Sigmoid colon (tissue), 7 donors: ENCODE data around the gene METTL22. TPM values are rescaled to one million over a fixed set of nuclear protein-coding genes. Genes with fewer than 3 reads are reported as not detected.

ENCODE experiments used
- DNase-seq: peaks from one replicate; pipeline ENCODE4 v3.0.0-alpha.2; 2019
- H3K27ac ChIP-seq, 4 donors: fragments of 200-600 bp; sonication (generic); one replicate each; pipeline ENCODE4 v1.5.1; 2016 to 2019; ENCODE audit warnings: mild to moderate bottlenecking in 1 of 4
- H3K27me3 ChIP-seq, 3 donors: fragments of 200-600 bp; sonication (generic); one replicate each; pipeline ENCODE4 v1.5.1; 2019; ENCODE audit warnings: mild to moderate bottlenecking in 1 of 3
- H3K36me3 ChIP-seq, 4 donors: fragments of 200-600 bp; sonication (generic); one replicate each; pipeline ENCODE4 v1.5.1; 2016 to 2019
- H3K4me1 ChIP-seq, 4 donors: fragments of 200-600 bp; sonication (generic); one replicate each; pipeline ENCODE4 v1.5.1; 2017 to 2019
- H3K4me3 ChIP-seq, 4 donors: fragments of 200-600 bp; sonication (generic); one replicate each; pipeline ENCODE4 v1.5.1; 2017 to 2019; ENCODE audit warnings: mild to moderate bottlenecking in 2 of 4, moderate library complexity in 1 of 4
- H3K9me3 ChIP-seq, 4 donors: fragments of 200-600 bp in 3 of 4; sonication (generic) in 3 of 4; one replicate each; pipeline versions ENCODE4 v1.5.1 to v1.6.1; 2013 to 2019
- EP300 ChIP-seq, 4 donors: sonication (generic); formaldehyde crosslinking; IDR thresholded peaks; one replicate each; pipeline ENCODE4 v1.6.1; 2017; ENCODE audit warnings: antibody characterized with exemption in 4 of 4
- POLR2A ChIP-seq, 2 donors: fragments of 450-650 bp; IDR thresholded peaks; one replicate each; pipeline ENCODE4 v1.6.1; 2016; ENCODE audit warnings: antibody characterized with exemption in 2 of 2, mild to moderate bottlenecking in 2 of 2, moderate library complexity in 2 of 2
- POLR2AphosphoS5 ChIP-seq, 4 donors: sonication (generic); formaldehyde crosslinking; IDR thresholded peaks; one replicate each; pipeline ENCODE4 v1.6.1; 2017; ENCODE audit warnings: antibody characterized with exemption in 4 of 4
- WGBS, 2 donors: extraction: QIAGEN DNeasy Blood & Tissue Kit; methylation state at CpG; one replicate each; pipeline ENCODE4 v1.1.7; 2013; 5-methylcytosine and 5-hydroxymethylcytosine counted together
- intact Hi-C: fragments of 100-400 bp; cut with DNase I; formaldehyde crosslinking; loops from one replicate; pipeline ENCODE4 v1.15.1; 2023
- polyA plus RNA-seq, 3 donors: library from polyadenylated mRNA; stranded (reverse); fragments of 200-250 nt; gene quantifications; one replicate each; pipeline ENCODE4 v1.2.3, GENCODE V29; 2013
- total RNA-seq, 4 donors: library from RNA; depleted of rRNA; stranded (reverse); fragments of >200 nt; gene quantifications; one replicate each; pipeline ENCODE4 v1.1.0, GENCODE V29; 2016
- TF ChIP-seq, protein P1 (sequence below), 4 experiments: fragments of 450-650 bp in 3 of 4; fragments of 200-600 bp in 1 of 4; IDR thresholded peaks; one replicate each; pipeline ENCODE4 v1.5.1; 2016 to 2019; ENCODE audit warnings: antibody characterized with exemption in 4 of 4, mild to moderate bottlenecking in 3 of 4, moderate library complexity in 2 of 4
- donor health status: healthy with polysubstance abuse.
- donor health status: Bipolar disorder and iron deficiency.
- donor health status: healthy.

Gene METTL22
- total and polyA plus RNA-seq, 7 donors, result 8.6 to 55.1 (median 25.3) TPM

DNA sequence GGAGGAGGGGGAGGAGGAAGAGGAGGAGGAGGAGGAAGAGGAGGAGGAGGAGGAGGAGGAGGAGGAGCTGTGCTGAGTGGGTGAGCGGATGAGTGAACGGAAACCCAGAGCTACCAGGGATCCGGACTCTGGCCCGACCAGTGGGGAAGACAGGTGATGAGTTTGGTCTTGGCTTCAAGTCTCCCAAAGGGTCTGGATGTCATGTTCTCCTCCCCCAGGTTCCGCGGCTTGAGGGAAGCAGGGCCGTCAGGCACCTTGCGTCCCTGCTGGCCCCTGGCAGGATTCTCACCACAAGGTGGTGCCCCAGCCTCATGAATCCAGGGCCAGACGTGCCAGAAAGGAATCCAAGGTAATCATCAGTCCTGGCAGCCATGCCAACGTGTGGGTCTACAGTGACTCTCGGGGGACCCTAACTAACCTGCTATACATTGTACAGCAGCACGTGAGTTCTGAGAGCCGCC is 39.4 kb downstream of the METTL22 start:
- WGBS, 2 donors, result 16 to 26% methylated on average over 13 of the region's 13 CpGs
- H3K36me3 ChIP-seq, result peaks cover 0 to 22% (median 2%) of the 10 kb centered on the region in 4 donors
- intact Hi-C loops, result loop anchor here (2.0 kb wide), 1 partner anchor 220 kb away; no protein-coding TSS in a partner anchor
- no peak overlapping the region for H3K4me3 ChIP-seq
- no peaks in the 10 kb centered on the region for H3K9me3 ChIP-seq
- H3K4me1 ChIP-seq, result no peaks in the 10 kb centered on the region
- peak; percentile 74 for DNase-seq
- TF ChIP-seq POLR2A (IDR thresholded peaks at IDR 0.05), result no peak
- TF ChIP-seq, protein P1, sequence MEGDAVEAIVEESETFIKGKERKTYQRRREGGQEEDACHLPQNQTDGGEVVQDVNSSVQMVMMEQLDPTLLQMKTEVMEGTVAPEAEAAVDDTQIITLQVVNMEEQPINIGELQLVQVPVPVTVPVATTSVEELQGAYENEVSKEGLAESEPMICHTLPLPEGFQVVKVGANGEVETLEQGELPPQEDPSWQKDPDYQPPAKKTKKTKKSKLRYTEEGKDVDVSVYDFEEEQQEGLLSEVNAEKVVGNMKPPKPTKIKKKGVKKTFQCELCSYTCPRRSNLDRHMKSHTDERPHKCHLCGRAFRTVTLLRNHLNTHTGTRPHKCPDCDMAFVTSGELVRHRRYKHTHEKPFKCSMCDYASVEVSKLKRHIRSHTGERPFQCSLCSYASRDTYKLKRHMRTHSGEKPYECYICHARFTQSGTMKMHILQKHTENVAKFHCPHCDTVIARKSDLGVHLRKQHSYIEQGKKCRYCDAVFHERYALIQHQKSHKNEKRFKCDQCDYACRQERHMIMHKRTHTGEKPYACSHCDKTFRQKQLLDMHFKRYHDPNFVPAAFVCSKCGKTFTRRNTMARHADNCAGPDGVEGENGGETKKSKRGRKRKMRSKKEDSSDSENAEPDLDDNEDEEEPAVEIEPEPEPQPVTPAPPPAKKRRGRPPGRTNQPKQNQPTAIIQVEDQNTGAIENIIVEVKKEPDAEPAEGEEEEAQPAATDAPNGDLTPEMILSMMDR (IDR thresholded peaks at IDR 0.05), result peak; percentile 9 to 50 (median 46)
- no peak overlapping the region for H3K27ac ChIP-seq
- H3K27me3 ChIP-seq, result no peaks in the 10 kb centered on the region

DNA sequence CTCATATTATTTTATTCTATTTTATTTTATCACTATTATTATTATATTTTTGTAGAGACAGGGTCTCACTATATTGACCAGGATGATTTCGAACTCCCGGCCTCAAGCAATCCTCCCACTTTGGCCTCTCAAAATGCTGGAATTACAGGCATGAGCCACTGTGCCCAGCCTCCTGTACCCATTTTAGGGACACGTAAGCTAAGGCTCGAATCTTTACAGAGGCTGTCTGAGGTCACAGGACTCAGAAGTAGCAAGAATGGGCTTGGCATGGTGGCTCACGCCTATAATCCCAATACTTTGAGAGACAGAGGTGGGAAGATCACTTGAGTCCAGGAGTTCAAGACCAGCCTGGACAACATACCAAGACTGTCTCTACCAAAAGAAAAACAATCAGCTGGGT is 40.2 kb downstream of the METTL22 start:
- 87 to 88% methylated on average over 5 of the region's 5 CpGs for WGBS, 2 donors
- no peak for DNase-seq
- TF ChIP-seq, protein P1 (IDR thresholded peaks at IDR 0.05), result no peak
- TF ChIP-seq POLR2A (IDR thresholded peaks at IDR 0.05), result no peak
- TF ChIP-seq POLR2AphosphoS5 (IDR thresholded peaks at IDR 0.05), result no peak
- TF ChIP-seq EP300 (IDR thresholded peaks at IDR 0.05), result no peak
- H3K4me1 ChIP-seq, result no peaks in the 10 kb centered on the region
- H3K9me3 ChIP-seq, result no peaks in the 10 kb centered on the region
- peaks cover 0 to 29% (median 2%) of the 10 kb centered on the region in 4 donors for H3K36me3 ChIP-seq
- intact Hi-C loops, result loop anchor here (2.0 kb wide), 1 partner anchor 219 kb away; no protein-coding TSS in a partner anchor
- no peak overlapping the region for H3K27ac ChIP-seq
- H3K4me3 ChIP-seq, result no peak overlapping the region
- no peaks in the 10 kb centered on the region for H3K27me3 ChIP-seq

DNA sequence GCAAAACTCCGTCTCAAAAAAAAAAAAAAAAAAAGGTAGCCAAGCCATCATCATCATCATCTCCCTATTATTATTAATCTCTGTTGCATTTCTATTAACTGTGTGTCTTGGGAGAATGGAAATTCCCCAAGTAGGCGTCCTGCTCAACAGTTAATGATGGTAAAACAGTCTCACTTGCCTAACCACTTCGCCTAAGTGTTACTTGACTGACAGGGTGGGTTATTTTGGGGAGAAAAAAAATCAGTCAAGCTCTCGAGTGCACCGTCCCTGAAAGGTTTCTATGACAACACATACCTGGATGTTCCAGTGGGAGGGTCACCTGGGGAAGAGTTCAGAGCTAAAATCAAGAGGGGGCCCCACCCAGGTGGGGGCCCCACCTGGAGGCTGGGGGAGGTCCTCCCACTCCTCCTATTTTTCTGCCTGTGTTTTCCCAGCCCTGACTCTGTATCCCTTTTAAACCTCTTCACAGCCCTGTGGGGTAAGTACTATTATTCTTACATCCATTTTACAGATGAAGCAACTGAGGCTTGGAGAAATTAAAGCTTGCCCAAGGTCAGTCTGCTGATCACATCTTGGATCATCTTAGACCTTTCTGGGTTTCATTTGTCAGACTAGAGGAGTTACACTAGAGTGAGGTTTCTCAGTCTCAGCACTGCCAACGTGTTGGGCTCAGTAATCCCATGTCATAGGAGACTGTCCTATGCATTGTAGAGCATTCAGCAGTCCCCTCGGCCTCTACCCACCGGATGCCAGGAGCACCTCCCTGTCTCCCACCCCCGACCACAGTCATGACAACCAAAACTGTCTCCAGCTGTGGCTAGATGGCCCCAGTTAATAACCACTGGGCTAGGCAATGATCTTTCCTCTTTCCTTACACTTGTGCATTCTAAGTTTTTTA is 41.9 kb downstream of the METTL22 start:
- Histone ChIP-seq H3K36me3 (peaks cover 0 to 38% (median 2%) of the 10 kb centered on the region in 4 donors), H3K9me3 (no peaks in the 10 kb centered on the region), H3K4me3 (no peak overlapping the region), H3K27ac (no peak overlapping the region), H3K27me3 (no peaks in the 10 kb centered on the region), H3K4me1 (no peaks in the 10 kb centered on the region)
- no peak for DNase-seq
- intact Hi-C loops, result no loop called here
- WGBS, 2 donors, result 85 to 89% methylated on average over 9 of the region's 9 CpGs
- TF ChIP-seq POLR2A (IDR thresholded peaks at IDR 0.05), result no peak
- no peak for TF ChIP-seq EP300 (IDR thresholded peaks at IDR 0.05)
- TF ChIP-seq, protein P1 (IDR thresholded peaks at IDR 0.05), result no peak
- no peak for TF ChIP-seq POLR2AphosphoS5 (IDR thresholded peaks at IDR 0.05)

DNA sequence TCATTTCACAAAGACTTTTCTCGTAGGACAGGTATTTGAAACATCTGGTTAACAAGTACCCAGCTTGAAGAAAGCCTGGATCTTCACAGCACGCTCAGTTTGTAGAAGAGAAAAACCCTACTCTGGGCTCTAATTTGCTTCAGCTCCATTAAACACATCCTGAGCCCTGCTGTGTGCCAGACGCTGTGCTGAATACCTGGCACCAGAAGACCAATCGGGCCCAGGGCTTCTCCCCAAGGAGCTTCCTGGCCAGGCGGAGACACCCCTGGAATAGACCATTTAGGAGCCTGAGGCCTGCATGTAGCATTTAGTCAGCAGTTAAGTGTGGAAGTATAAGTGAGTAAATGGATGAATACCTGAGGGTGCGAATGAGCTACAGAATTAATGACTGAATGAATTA is 44.0 kb downstream of the METTL22 start:
- WGBS, 2 donors, result 88 to 94% methylated on average over 6 of the region's 6 CpGs
- no peaks in the 10 kb centered on the region for H3K9me3 ChIP-seq
- H3K36me3 ChIP-seq, result peaks cover 0 to 38% (median 2%) of the 10 kb centered on the region in 4 donors
- DNase-seq, result no peak
- no peak for TF ChIP-seq POLR2A (IDR thresholded peaks at IDR 0.05)
- no peak for TF ChIP-seq POLR2AphosphoS5 (IDR thresholded peaks at IDR 0.05)
- TF ChIP-seq, protein P1 (IDR thresholded peaks at IDR 0.05), result no peak
- no peak for TF ChIP-seq EP300 (IDR thresholded peaks at IDR 0.05)
- no peaks in the 10 kb centered on the region for H3K27me3 ChIP-seq
- no peak overlapping the region for H3K27ac ChIP-seq
- H3K4me3 ChIP-seq, result no peak overlapping the region
- H3K4me1 ChIP-seq, result no peaks in the 10 kb centered on the region
- intact Hi-C loops, result no loop called here
